CD4-positive, alpha-beta T cell treated with Interleukin-17A for 4 hours (primary cell): ENCODE data around the gene CERS6.

ENCODE experiments used
- DNase-seq: peaks from one replicate; pipeline ENCODE4 v3.0.0-alpha.2; 2020; ENCODE audit warnings: mixed read lengths

The CERS6 gene

DNA sequence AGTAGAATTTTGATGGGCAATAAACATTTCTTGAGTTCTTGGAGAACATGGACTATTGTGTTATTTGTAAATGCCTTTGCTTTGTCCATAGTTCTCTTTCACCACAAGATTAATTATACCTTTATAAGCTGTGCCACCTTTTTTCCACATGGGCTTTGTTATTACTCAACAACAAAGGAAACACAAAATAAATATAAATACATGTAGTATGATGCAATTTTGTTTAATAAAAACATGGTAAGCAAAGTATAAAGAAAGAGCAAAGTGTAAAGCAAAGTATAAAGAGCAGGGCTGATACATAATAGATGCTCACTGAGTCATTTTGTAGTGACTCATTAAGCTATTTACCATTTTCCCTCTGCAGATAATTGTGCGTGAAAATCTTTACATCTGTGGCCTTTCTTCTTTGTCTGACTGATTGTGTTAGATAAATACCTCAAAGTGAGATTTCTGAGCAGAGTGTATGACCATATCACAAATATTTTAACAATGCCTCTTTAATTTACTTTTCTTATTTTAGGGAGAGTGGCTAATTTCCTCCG, 80.9 kb downstream of the CERS6 start:
- DNase-seq, result no peak

DNA sequence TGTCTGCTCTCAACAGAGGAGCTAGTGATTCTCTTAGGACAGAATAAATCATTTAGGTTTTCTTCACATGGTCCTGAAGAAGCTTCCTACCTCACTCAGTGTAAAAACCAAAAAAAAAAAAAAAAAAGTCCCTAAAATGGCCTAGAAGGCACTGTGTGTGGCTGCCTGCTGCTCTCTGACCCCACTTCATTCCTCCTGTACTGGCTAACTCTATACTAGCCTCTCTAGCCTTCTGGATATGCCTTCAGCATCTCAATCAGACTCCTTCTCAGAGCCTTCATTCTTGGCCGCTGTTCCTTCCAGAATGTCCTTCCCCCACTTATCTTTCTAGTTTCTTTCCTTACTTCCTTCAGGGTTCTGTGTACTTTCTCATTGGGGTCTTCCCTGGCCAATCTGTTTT, 82.1 kb downstream of the CERS6 start:
- no peak for DNase-seq

DNA sequence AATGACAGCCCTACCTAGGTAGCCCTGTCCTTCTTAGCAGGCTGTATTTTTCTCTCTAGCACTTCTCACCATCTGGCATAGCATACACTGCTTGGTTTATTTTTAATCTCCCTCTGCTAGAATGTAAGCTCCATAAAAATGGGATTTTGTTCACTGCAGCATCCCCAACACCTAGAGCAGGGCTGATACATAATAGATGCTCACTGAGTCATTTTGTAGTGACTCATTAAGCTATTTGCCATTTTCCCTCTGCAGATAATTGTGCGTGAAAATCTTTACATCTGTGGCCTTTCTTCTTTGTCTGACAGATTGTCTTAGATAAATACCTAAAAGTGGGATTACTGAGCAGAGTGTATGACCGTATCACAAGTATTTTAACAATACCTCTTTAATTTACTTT, 82.5 kb downstream of the CERS6 start:
- DNase-seq, result no peak

DNA sequence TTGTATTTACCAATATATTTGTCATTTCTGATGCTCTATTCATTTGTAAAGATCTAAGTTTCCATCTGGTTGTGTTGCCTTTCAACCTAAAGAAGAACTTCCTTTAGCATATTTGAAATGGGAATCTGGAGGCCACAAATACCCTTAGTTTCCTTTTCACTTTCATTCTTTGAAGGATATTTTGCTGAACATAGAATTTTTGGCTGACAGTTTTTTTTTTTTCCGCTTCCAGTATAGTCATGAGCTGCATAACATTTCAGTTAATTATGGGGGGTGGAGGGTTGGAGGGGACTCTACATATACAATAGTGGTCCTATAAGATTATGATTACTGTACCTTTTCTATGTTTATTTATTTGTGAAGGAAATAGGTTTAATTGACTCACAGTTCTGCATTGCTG, 83.9 kb downstream of the CERS6 start:
- no peak for DNase-seq

DNA sequence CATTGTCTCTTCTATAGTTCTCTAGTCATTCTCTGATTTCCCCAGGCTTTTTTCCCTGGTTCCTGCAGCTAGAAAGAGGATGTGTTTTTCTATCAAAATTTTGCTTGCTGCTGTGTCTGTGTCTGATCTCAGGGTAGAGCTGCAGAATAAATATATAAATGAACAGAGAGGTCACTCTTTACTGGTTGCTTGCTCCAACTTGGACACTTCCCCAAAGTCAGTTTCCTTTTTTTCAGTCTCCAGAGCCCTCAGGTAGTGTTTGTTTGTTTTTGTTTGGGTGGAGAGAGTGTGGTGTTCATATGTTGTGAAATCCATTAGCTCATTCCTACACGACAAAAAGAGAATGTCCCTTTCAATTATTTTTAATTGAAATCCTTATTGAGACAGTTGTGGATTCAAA, 85.8 kb downstream of the CERS6 start:
- DNase-seq, result no peak

DNA sequence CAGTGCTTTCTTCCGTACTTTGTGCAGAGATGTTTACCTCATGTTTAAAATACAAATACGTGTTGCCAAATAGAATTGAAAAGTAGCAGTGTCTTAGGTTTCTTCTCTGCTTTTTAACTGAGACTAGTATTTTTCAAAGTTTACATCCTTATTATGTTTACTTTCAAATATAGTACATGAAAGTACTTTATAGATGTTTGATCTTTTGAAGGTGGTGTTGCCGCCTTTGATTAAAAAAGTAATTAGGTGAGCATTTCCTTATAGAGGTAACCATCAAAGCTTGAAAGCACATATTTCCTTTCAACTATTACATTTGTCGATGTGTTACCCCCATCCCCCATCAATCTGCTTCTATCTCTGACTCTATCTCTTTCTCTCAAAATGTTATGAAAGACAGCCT, 87.0 kb downstream of the CERS6 start:
- DNase-seq, result no peak

DNA sequence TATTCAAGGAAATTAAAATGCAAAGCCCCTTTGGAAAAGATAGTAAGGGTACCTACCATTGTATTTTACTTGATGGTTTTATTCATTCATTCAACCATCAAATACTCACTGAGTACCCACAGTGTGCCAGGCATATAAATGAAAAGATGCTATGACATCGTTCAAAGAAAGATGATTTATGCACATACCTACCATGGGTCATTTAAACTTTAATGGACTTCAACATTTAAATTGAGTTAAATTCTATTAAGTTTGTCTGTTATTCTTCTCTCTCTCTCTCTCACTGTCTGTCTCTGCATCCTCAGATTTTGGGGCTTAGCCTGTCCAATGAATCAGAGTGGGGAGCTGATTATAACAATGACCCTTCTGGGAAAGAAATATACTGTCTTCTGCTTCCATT, 87.9 kb downstream of the CERS6 start:
- DNase-seq, result no peak

DNA sequence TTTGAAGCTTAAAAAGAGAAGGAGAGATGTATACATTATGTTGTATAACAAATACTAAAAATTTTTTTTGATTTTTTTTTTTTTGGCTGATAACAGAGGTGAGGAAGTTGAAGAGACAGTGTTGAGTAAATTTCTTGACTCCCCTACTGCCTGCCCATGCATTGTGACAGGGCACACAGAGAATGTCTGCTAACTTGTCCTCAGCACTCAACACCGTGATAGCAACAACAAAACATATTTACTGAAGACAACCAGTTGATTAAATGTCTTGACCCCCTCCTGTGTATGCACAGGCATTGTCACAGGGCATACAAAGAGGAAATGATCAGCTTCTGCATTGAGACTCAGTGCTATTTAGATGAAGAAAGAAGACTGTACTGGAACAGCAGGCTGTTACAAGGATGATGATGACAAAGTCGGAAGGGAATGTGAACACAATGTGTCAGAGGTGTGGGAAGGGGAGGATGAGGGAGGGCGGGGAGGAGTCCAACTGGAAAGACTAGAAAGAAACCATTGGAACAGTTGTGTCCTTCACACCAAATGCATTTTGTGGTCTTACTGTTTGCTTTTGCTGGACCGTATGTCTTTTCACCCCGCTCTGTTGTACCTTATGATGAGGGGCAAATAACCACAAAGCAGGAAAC, 89.5 kb downstream of the CERS6 start:
- no peak for DNase-seq

DNA sequence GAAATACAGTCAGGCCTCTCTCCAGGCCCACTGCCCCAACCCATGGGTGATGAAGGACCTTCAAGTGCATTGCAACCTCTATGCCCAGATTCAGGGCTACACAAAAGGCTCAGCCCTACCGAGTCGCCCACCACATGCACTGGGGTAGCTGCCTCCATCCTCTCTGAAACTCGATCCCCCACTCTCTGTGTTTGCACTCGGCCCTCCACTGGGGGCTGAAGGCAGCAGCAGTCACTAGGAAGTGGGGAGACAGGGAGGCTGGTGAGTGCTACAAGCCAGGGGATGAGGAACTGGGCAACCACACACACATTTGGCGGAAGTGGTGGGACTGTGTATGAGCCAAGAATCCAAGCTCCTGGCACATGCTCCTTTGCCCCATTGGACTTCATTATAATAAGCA, 94.6 kb downstream of the CERS6 start:
- DNase-seq, result no peak

DNA sequence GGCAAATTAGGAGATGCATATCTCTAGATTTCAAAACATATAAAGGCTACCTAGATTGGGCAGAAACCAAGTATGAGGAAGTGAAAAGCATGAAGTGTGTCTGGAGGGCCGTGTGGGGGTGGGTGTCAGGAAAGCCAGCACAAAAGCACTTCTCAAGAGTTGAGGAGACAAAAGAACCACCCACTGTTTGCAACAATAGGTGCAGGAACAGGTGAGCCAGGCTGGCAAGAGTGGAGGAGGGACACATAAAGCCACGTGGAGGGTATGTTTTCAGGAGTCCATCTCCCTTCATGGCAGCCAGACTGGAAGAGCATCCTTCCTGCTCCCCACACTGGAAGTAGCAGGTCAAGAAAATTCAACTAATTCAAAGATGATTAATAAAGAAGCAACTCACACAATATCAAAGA, 96.4 kb downstream of the CERS6 start:
- no peak for DNase-seq

DNA sequence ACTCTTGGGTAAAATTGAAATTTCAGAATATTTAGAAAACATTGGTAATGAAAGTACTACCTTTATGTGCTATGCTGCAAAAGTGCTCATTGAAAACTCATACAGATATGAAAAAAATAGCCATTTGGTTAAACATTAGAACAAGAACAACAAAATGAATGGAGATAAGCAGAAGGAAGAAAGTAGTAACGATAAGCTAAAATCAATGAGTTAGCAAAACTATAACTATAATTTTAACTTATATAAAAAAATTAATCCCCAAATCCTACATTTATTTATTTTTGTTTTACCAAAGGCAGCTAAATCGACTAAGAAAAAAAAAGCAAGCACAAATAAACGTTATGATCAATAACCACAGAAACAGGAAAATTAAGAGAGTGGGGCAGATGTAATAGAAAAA, 99.2 kb downstream of the CERS6 start:
- DNase-seq, result no peak

DNA sequence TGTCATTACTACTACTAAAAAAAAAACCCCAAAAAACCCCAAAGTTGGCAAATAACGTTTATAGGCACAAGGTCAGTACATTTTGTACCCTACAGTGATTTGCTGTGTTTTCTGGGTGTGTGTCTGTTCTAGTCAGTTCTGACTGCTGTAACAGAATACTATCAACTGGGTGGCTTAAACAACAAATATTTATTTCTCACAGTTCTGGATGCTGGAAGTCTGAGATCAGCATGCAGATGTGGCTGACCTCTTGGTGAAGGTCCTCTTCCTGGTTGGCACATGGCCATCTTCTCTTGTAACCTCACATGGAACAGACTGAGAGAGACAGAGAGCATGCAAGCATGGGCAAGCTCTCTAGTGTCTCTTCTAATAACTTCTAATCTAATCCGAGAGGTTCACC, 103.1 kb downstream of the CERS6 start:
- no peak for DNase-seq

DNA sequence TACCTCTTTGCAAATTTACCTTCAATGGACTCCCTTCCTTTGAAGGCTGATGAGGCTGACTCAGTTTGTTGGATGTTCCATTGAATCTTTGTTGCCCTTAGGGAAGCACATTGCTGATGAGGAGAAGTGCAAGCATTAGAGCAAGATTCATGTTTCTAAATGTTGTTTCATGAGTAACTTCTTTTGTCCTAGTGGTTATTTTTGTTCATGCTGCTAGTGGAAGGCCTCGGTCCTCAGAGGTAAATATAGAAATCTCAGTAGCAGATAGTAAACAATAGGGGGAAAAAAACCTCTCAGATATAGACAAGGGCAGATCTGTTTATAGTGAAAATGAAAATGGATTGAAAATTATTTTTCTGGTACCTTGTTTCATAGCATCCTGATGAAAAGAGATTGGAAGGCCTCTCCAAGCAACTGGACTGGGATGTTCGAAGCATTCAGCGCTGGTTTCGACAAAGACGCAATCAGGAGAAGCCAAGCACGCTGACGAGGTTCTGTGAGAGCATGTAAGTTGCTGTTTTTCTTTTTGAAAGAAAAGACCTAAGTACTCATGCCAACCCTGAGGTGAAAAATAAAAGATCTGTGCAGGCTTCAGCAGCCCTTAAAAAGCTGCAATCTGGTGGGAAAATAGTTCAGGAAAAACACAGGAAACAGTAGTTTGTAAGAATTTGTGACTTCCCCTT, 104.9 kb downstream of the CERS6 start:
- no peak for DNase-seq

DNA sequence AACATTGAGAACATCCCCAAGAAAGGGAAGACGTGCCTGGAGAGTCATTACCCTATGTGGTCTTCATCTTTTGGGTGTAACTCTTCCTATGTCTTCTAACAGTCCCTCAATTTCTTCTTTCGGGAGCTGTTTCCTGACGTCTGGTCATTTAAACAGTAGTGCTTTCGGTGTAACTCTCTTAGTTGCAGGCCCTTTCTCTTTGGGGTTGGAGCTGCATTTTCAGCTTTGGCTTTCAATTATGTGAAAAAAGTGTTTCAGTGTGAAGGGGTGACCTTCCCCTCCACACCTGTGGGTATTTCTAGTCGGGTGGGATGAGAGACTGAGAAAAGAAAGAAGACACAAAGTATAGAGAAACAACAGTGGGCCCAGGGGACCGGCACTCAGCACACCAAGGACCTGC, 105.9 kb downstream of the CERS6 start:
- no peak for DNase-seq

DNA sequence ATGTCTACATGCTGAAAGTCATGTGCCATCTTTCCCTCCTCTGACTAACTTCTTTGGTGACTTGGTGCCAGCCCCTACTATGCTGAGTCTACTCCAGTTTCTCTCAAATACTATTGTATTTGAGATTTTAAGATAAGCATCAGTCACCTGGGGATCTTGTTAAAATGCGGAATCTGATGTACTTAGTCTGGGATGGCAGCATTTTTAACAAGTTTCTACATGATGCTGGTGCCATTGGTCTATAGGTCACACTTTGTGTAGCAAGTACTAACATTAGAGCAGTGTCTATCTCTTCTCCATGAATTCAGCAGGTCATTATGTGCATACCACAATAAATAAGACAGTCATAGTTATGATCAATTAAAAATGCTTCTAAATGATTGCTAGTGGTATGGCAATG, 106.9 kb downstream of the CERS6 start:
- no peak for DNase-seq

DNA sequence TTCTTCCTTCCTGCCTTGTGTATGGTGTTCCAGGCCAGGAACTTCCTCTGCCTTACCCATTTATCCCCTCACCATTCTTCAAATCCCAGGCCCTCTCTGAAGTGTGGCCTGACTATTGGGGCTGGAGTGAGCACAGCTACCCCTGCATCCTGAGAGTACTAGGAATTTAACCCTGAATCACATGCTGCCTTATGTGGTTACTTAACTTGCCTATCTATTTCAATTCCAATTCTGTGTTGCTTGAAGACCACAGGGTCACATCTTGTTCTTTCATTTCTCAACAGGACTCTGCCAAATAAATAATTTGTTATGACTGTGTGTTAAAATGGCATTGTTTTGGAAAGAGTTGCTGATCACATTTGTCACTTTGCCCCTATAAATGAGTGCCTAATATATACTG, 108.6 kb downstream of the CERS6 start:
- DNase-seq, result no peak

DNA sequence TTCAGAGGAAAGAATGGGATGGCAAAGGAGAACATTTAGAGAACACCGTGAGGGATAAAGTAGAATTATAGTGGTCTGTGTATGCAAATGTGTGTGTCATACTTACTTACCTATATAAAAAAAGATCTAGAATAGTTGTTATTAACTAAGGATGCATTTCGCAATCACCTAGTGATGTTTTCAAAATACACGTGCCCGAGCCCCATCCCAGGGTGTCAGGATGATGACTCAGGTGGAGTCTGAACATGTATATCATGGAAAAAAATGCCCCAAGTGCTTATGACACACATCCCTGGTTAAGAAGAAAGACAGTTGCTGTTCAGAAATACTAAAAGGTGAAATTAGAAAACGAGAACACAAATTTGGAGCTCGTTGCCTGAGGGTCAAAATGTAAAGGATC, 109.0 kb downstream of the CERS6 start:
- DNase-seq, result peak; percentile 12

DNA sequence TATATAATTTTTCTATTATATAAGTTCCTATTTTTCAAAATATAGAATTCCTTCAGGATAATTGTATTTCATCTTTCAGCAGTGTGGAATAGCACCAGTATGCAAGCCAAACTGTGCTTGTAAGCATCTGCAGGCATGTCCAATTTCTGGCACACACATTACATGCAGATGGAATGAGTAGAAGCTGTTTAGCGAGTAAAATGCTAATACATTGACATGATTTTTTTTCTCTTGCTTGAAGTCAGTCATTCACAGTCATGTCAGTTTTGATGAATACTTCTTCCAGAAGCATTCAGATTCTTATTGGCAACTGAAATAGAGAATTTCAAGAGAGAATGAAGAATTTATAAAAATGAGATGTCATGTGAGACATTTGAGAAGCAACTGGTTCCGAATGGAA, 109.4 kb downstream of the CERS6 start:
- DNase-seq, result no peak

DNA sequence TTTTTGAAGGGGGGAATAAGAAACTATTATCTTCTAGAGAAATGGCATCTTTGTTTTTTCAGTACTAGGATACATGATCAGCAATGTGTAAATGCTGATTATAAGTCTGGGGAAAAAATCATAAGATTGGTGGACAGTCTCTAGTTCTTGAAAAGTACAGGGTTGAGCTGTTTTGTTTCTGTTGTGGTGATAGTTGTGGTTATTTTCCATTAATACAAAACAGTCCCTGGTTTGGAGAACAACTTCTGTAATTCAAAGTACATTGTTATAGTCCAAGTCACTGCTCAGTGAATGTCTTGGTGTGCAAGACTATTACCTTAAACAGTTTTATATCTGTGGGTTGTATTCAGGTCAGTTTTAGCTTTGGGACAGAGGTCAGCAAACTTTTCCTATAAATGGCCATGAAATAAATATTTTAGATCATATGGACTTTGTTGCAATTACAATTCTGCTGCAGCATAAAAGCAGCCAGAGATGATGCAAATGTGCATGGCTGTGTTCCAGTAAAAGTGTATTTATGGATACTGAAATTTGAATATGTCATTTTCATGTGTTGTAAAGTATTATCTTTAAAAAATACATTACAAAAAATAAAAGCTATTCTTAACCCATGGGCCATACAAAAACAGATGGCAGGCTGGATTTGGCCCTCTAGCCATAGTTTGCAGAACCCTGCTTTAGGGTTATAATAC, 111.0 kb downstream of the CERS6 start:
- DNase-seq, result no peak

DNA sequence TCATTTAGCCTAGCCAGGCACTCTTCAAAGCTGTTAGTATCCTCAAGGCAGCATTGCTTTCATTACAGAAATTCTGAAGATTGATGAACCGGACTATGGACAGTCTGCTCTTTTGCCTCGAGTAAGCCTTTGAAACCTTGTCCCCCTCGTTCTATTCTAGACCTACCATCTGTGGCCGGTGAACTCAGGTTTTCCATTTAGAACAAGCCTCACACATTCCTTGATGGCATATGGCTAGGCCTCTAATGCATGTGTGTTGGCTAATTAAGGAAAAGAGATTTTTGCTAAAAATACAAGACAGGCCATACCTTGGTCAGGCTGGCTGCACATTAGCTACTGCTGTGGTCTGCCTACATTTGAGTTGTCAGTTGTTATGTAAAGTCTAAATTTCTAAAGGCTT, 111.8 kb downstream of the CERS6 start:
- no peak for DNase-seq

DNA sequence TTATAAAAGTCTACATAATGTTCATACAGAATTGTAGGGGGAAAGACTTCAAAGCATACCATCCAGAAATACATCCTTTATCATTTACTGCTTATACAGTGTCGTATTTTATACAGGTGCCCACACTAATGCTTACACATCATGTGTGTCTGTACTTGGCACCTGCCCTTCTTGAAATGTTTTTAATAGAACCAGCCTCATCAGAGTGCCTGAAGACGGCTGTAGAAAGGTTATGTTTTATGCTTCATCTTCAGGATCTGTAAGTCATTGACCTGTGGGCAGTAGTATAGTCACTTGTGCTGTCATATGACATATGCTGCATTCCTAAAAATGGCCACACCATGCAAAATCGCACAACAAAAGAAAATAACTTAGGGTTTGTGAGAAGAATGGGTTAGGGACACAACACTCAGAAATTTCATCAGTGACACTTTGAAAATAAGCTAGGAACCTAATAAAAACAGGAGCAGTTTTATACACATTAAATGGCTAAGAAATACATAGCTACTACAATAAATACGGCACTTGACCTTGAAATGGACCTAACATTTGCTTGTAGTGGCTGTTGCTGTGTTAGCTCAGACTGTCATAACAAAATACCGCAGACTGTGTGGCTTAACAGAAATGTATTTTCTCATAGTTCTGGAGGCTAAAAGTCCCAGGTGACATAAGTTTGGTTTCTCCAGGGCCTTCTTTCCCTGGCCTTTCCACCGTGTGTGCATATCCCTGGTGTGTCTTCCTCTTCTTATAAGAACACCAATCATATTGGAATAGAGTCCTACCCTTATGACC, 112.6 kb downstream of the CERS6 start:
- no peak for DNase-seq

DNA sequence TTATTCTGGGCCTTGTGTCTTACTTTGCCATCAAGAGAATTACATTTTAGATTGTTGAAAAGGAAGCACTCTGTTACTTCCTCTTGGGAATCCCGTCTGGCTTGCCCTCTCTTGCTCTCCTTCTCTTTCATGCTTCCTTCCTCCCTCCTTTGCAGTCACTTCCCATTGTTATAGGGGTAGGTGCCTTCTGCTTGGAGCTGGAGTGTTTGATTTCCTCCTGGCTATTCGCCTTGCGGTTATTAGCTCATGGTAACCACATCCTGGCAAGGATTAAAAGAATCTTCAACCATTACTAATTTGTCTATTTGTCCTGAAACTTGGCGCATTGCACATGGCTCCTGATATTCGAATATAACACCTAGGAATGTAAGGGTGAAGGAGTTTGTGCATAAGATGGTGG, 115.0 kb downstream of the CERS6 start:
- DNase-seq, result no peak

DNA sequence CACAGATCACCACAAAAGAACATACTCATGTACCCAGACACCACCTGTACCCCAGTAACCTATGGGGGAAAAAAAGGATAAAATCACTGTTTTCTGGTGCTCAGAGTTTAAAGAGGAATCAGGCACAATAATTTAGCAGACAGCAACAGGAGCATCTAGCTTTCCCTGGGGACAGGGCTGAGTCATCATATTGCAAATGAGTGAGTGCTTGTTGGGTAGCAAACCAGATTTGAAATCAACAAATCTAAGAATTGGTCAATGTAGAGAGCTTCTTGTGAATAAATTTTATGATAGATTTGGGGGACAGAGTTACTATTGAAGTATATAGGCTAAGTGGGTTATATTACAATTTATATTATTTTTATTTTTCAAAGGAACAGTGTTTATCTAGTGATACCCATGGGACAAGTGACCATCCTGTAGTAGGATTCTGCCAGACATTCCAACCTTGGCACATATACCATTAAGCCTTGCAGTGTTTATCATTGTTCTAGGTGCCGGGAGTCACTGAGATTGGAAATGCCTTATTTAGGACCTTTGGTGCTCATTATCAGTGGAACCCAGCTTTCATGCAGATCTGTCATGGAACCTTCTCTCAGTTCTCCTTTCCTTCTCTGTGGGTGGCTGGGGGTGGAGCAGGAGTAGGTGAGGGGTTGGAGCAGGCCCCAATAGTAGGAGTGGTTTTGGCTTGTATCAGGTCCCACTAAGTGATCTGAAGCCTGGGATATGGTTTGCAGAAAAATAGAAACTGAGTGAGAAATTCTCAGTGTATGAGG, 117.2 kb downstream of the CERS6 start:
- DNase-seq, result no peak
